ENCODE results near the gene OR52W1.

Gene OR52W1

GRCh38 chr11:6170226-6170625, 28.8 kb upstream of the OR52W1 start, which contains the start of gene OR52B2:
Gene OR52B2 (minus strand): TSS chr11:6170326. CDS start chr11:6170326, 0 bp downstream.
- H3K27ac ChIP-seq: no peak within 1 kb of the TSS
- no peak within 1 kb of the TSS for H3K9ac ChIP-seq
- no peak within 1 kb of the TSS for H3K4me3 ChIP-seq (ENCODE audit: low read depth, low read length)
- no peaks in the 10 kb centered on the region for H3K9me3 ChIP-seq (ENCODE audit: control insufficient read depth, low read length)
- no peak within 1 kb of the TSS for H3K4me2 ChIP-seq (ENCODE audit: low read length)
- no peaks in the 10 kb centered on the region for H3K36me3 ChIP-seq (ENCODE audit: control insufficient read depth, insufficient read depth, low read length)
- H2AFZ ChIP-seq: no peak within 1 kb of the TSS
- H3K27me3 ChIP-seq (ENCODE audit: control insufficient read depth, insufficient read depth, low read length): no peaks in the 10 kb centered on the region
- no peaks in the 10 kb centered on the region for H3K4me1 ChIP-seq
- no peaks in the 10 kb centered on the region for H3K79me2 ChIP-seq
- no peak for TF ChIP-seq CTCF (IDR thresholded peaks at IDR 0.05)

- Histone ChIP-seq H2AFZ (no peak overlapping the region), H3K9ac (no peak overlapping the region), H3K4me3 (ENCODE audit: low read depth, low read length) (no peak overlapping the region), H3K27ac (no peak overlapping the region), H3K79me2 (no peaks in the 10 kb centered on the region), H3K9me3 (ENCODE audit: control insufficient read depth, low read length) (no peaks in the 10 kb centered on the region), H3K36me3 (ENCODE audit: control insufficient read depth, insufficient read depth, low read length) (no peaks in the 10 kb centered on the region), H3K4me2 (ENCODE audit: low read length) (no peak overlapping the region), H3K27me3 (ENCODE audit: control insufficient read depth, insufficient read depth, low read length) (no peaks in the 10 kb centered on the region), H3K4me1 (no peaks in the 10 kb centered on the region)
- TF ChIP-seq CTCF (IDR thresholded peaks at IDR 0.05): no peak
These were observed 23.6 kb upstream of the OR52W1 start for GRCh38 chr11:6175440-6175839.

GRCh38 chr11:6191742-6192141, 7.3 kb upstream of the OR52W1 start:
- no peak overlapping the region for H3K27ac ChIP-seq
- H3K4me1 ChIP-seq: no peaks in the 10 kb centered on the region
- H3K36me3 ChIP-seq (ENCODE audit: control insufficient read depth, insufficient read depth, low read length): no peaks in the 10 kb centered on the region
- no peaks in the 10 kb centered on the region for H3K79me2 ChIP-seq
- no peak overlapping the region for H3K9ac ChIP-seq
- H3K9me3 ChIP-seq (ENCODE audit: control insufficient read depth, low read length): no peaks in the 10 kb centered on the region
- H3K4me2 ChIP-seq (ENCODE audit: low read length): no peak overlapping the region
- TF ChIP-seq CTCF (IDR thresholded peaks at IDR 0.05): no peak
- no peaks in the 10 kb centered on the region for H3K27me3 ChIP-seq (ENCODE audit: control insufficient read depth, insufficient read depth, low read length)
- no peak overlapping the region for H2AFZ ChIP-seq
- H3K4me3 ChIP-seq (ENCODE audit: low read depth, low read length): no peak overlapping the region

- Histone ChIP-seq H3K79me2 (no peaks in the 10 kb centered on the region), H3K4me2 (ENCODE audit: low read length) (no peak overlapping the region), H3K27me3 (ENCODE audit: control insufficient read depth, insufficient read depth, low read length) (no peaks in the 10 kb centered on the region), H2AFZ (no peak overlapping the region), H3K4me1 (no peaks in the 10 kb centered on the region), H3K27ac (no peak overlapping the region), H3K36me3 (ENCODE audit: control insufficient read depth, insufficient read depth, low read length) (no peaks in the 10 kb centered on the region), H3K4me3 (ENCODE audit: low read depth, low read length) (no peak overlapping the region), H3K9ac (no peak overlapping the region), H3K9me3 (ENCODE audit: control insufficient read depth, low read length) (no peaks in the 10 kb centered on the region)
- TF ChIP-seq CTCF (IDR thresholded peaks at IDR 0.05): no peak
These were observed 4.9 kb upstream of the OR52W1 start for GRCh38 chr11:6194065-6194581.

GRCh38 chr11:6196396-6196795, 2.6 kb upstream of the OR52W1 start:
- TF ChIP-seq CTCF (IDR thresholded peaks at IDR 0.05): no peak
- Histone ChIP-seq H3K4me3 (ENCODE audit: low read depth, low read length) (no peak overlapping the region), H3K9ac (no peak overlapping the region), H3K27me3 (ENCODE audit: control insufficient read depth, insufficient read depth, low read length) (no peaks in the 10 kb centered on the region), H3K27ac (no peak overlapping the region), H3K4me2 (ENCODE audit: low read length) (no peak overlapping the region), H3K79me2 (no peaks in the 10 kb centered on the region), H3K9me3 (ENCODE audit: control insufficient read depth, low read length) (no peaks in the 10 kb centered on the region), H3K36me3 (ENCODE audit: control insufficient read depth, insufficient read depth, low read length) (no peaks in the 10 kb centered on the region), H3K4me1 (no peaks in the 10 kb centered on the region), H2AFZ (no peak overlapping the region)
